K562 (cell line): ENCODE data around the gene HCN3. TPM values are rescaled to one million over a fixed set of nuclear protein-coding genes. Genes with fewer than 3 reads are reported as not detected.
A peak's percentile ranks its signal among the peaks of the same experiment; 100 is the strongest.

ENCODE experiments used
- ARID4B ChIP-seq: sonication (generic); formaldehyde crosslinking; IDR thresholded peaks from 2 replicates; pipeline ENCODE4 v1.8.0; 2022; ENCODE audit warnings: mild to moderate bottlenecking, missing genetic modification reagents
- KLF16 ChIP-seq: IDR thresholded peaks from 2 replicates; pipeline ENCODE4 v1.6.1; 2016; ENCODE audit warnings: antibody characterized with exemption
- SUPT5H ChIP-seq: fragments of 450-650 bp; IDR thresholded peaks from 2 replicates; pipeline ENCODE4 v1.6.1; 2016
- ZNF3 ChIP-seq: fragments of 250-450 bp; sonication (Bioruptor Pico); IDR thresholded peaks from 2 replicates; pipeline ENCODE4 v1.5.0; 2021; ENCODE audit warnings: mild to moderate bottlenecking, moderate library complexity
- ZNF518B ChIP-seq: fragments of 250-450 bp; sonication (Bioruptor Pico); IDR thresholded peaks from 2 replicates; pipeline ENCODE4 v1.5.0; 2021; ENCODE audit warnings: mild to moderate bottlenecking, moderate library complexity
- ZNF589 ChIP-seq: fragments of 200-800 bp; sonication (Bioruptor generic); IDR thresholded peaks from 2 replicates; pipeline ENCODE4 v1.6.1; 2016; ENCODE audit warnings: low read depth, missing genetic modification characterization, missing compliant biosample characterization
- ZNF766 ChIP-seq: fragments of 200-800 bp; sonication (Bioruptor generic); conservative IDR thresholded peaks from 2 replicates; pipeline ENCODE4 v1.6.1; 2016; ENCODE audit warnings: missing genetic modification characterization, missing compliant biosample characterization
- ZSCAN32 ChIP-seq: fragments of 450-650 bp; formaldehyde crosslinking; IDR thresholded peaks from 2 replicates; pipeline ENCODE4 v1.4.0; 2020; ENCODE audit warnings: mild to moderate bottlenecking, moderate library complexity
- polyA plus RNA-seq, 8 experiments: library from polyadenylated mRNA; depleted of rRNA in 4 of 8; stranded (reverse) in 5 of 8; unstranded in 3 of 8; fragments of >200 nt; fragmentation: Nextera tagmentation in 2 of 8; fragmentation: Illumina TruSeq in 1 of 8; extraction: Ambion mirVana in 2 of 8; extraction: Trizol in 1 of 8; gene quantifications; 2 replicates each; pipeline versions ENCODE4 v1.2.1 to v1.2.3, GENCODE V29; 2011 to 2014; ENCODE audit warnings: inconsistent platforms in 1 of 8, missing spikeins in 1 of 8
- total RNA-seq, 7 experiments: library from RNA; depleted of rRNA in 6 of 7; stranded (reverse); fragments of >200 nt in 6 of 7; fragmentation: Illumina TruSeq in 2 of 7; extraction: Trizol in 2 of 7; gene quantifications; 2 replicates each; pipeline versions ENCODE4 v1.2.1 to v1.2.3, GENCODE V29; 2011 to 2021; ENCODE audit warnings: low replicate concordance in 1 of 7
- TF ChIP-seq, protein P1 (sequence below), 2 experiments: fragments of 450-650 bp in 1 of 2; sonication (generic) in 1 of 2; formaldehyde crosslinking in 1 of 2; IDR thresholded peaks; 2 replicates each; pipeline versions ENCODE4 v1.7.1 to v1.9.0; 2016 to 2022; ENCODE audit warnings: inconsistent platforms in 1 of 2, mild to moderate bottlenecking in 1 of 2, missing genetic modification reagents in 1 of 2

HCN3 gene
- total and polyA plus RNA-seq, 9 of the 15 experiments (the other 6 are each of a cell fraction or from before 2014, with no cell fraction given): 0.91 to 9.7 (median 3.9) TPM

GRCh38 chr1:155273343-155274245 is 3.7 kb upstream of the HCN3 start, which contains the start of gene CLK2 (continued):
- TF ChIP-seq ZNF766 (CRISPR knock-in tag) (peak; percentile 12; the same call in 1 of the 2 replicates), ARID4B (CRISPR knock-in tag) (peak; percentile 63), KLF16 (no peak), ZNF3 (CRISPR knock-in tag) (no peak), ZSCAN32 (CRISPR knock-in tag) (no peak), SUPT5H (peak; percentile 76), ZNF518B (CRISPR knock-in tag) (no peak), ZNF589 (no peak; the same call in 1 of the 2 replicates)
- TF ChIP-seq, protein P1, sequence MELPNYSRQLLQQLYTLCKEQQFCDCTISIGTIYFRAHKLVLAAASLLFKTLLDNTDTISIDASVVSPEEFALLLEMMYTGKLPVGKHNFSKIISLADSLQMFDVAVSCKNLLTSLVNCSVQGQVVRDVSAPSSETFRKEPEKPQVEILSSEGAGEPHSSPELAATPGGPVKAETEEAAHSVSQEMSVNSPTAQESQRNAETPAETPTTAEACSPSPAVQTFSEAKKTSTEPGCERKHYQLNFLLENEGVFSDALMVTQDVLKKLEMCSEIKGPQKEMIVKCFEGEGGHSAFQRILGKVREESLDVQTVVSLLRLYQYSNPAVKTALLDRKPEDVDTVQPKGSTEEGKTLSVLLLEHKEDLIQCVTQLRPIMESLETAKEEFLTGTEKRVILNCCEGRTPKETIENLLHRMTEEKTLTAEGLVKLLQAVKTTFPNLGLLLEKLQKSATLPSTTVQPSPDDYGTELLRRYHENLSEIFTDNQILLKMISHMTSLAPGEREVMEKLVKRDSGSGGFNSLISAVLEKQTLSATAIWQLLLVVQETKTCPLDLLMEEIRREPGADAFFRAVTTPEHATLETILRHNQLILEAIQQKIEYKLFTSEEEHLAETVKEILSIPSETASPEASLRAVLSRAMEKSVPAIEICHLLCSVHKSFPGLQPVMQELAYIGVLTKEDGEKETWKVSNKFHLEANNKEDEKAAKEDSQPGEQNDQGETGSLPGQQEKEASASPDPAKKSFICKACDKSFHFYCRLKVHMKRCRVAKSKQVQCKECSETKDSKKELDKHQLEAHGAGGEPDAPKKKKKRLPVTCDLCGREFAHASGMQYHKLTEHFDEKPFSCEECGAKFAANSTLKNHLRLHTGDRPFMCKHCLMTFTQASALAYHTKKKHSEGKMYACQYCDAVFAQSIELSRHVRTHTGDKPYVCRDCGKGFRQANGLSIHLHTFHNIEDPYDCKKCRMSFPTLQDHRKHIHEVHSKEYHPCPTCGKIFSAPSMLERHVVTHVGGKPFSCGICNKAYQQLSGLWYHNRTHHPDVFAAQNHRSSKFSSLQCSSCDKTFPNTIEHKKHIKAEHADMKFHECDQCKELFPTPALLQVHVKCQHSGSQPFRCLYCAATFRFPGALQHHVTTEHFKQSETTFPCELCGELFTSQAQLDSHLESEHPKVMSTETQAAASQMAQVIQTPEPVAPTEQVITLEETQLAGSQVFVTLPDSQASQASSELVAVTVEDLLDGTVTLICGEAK (IDR thresholded peaks at IDR 0.05): peak; percentile 49
- TF ChIP-seq, protein P1 (CRISPR knock-in tag; IDR thresholded peaks at IDR 0.05): no peak
